ENCODE results near the gene MYO1D.

GRCh38 chr17:32899236-32900013, 22.5 kb upstream of the MYO1D start:
- TF ChIP-seq, protein P1, sequence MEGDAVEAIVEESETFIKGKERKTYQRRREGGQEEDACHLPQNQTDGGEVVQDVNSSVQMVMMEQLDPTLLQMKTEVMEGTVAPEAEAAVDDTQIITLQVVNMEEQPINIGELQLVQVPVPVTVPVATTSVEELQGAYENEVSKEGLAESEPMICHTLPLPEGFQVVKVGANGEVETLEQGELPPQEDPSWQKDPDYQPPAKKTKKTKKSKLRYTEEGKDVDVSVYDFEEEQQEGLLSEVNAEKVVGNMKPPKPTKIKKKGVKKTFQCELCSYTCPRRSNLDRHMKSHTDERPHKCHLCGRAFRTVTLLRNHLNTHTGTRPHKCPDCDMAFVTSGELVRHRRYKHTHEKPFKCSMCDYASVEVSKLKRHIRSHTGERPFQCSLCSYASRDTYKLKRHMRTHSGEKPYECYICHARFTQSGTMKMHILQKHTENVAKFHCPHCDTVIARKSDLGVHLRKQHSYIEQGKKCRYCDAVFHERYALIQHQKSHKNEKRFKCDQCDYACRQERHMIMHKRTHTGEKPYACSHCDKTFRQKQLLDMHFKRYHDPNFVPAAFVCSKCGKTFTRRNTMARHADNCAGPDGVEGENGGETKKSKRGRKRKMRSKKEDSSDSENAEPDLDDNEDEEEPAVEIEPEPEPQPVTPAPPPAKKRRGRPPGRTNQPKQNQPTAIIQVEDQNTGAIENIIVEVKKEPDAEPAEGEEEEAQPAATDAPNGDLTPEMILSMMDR (conservative IDR thresholded peaks at IDR 0.05; ENCODE audit: low read length): no peak
- no peak for TF ChIP-seq EZH2phosphoT487 (IDR thresholded peaks at IDR 0.05; ENCODE audit: borderline replicate concordance, low read depth, low read length)
